Measurements from ENCODE around the gene RAD51C. TPM values are rescaled to one million over a fixed set of nuclear protein-coding genes. Genes with fewer than 3 reads are reported as not detected.

RAD51C gene
- total and polyA plus RNA-seq, 10 of the 15 experiments (the other 5 are each of a cell fraction or from before 2014, with no cell fraction given): 59.6 to 267 (median 106) TPM

GRCh38 chr17:58757162-58757613, 64.8 kb downstream of the RAD51C start:
- H3K79me2 ChIP-seq (ENCODE audit: control insufficient read depth, insufficient read depth, low read length): no peaks in the 10 kb centered on the region
- H4K20me1 ChIP-seq (ENCODE audit: control insufficient read depth, insufficient read depth): no peaks in the 10 kb centered on the region
- ChIA-PET CTCF (interaction anchor here (1.4 kb wide), 2 partner anchors 41 to 179 kb away, joined by 3 read pairs; no protein-coding TSS in a partner anchor), POLR2A (no interaction called here), SMC1A (ENCODE audit: uncharacterized antibody, unreplicated experiment) (interaction anchor here (1.4 kb wide), 1 partner anchor 253 kb away, joined by 4 read pairs; no protein-coding TSS in a partner anchor), RAD21 (ENCODE audit: unreplicated experiment) (interaction anchor here (1.7 kb wide), 1 partner anchor 248 kb away, joined by 5 read pairs; no protein-coding TSS in a partner anchor)
- H3K4me1 ChIP-seq (ENCODE audit: control insufficient read depth, insufficient read depth, low read length): no peaks in the 10 kb centered on the region; the same call in 1 of the 2 replicates
- DNase-seq (ENCODE audit: low read depth, low spot score) (no peak), ATAC-seq (no peak), FAIRE-seq (no peak)
- H2AFZ ChIP-seq (ENCODE audit: control insufficient read depth, low read depth, low read length): no peak overlapping the region
- H3K9ac ChIP-seq (ENCODE audit: control insufficient read depth, insufficient read depth, low read length): no peak overlapping the region
- in situ Hi-C loops (cut with MboI): no loop called here
- H3K9me3 ChIP-seq (replicated peaks; ENCODE audit: control insufficient read depth, insufficient read depth, low read length): no peaks in the 10 kb centered on the region
- no peaks in the 10 kb centered on the region for H3K36me3 ChIP-seq (ENCODE audit: control insufficient read depth in 2 of 2, insufficient read depth in 2 of 2, low read length in 1 of 2)
- intact Hi-C loops (cut with micrococcal nuclease; ENCODE audit: unreplicated experiment): no loop called here
- WGBS (ENCODE audit: insufficient coverage, insufficient replicate concordance, low lambda C conversion rate, missing lambda C conversion rate): 54% methylated on average over 5 of the region's 5 CpGs
- BruUV-seq (replicated peaks): no TSS peak
- no peak overlapping the region for H3K27ac ChIP-seq (ENCODE audit: control insufficient read depth, insufficient read depth)
- peak overlapping the region; percentile 93 for H3K4me2 ChIP-seq (ENCODE audit: control insufficient read depth, insufficient read depth)
- TF ChIP-seq HCFC1 (IDR thresholded peaks at IDR 0.05; ENCODE audit: low read length) (no peak), ETV6 (conservative IDR thresholded peaks at IDR 0.05 in 1 of 2, IDR thresholded peaks at IDR 0.05 in 1 of 2; ENCODE audit: borderline replicate concordance in 1 of 2, low read depth in 1 of 2) (peak in 1 of 2 experiments; percentile 18; a peak in 1 of 4 replicates)
- peak overlapping the region; percentile 66; the same call in 1 of the 2 replicates for H3K4me3 ChIP-seq
- H3K27me3 ChIP-seq (replicated peaks in 1 of 2; ENCODE audit: control insufficient read depth in 2 of 2, insufficient read depth in 2 of 2, low read length in 1 of 2): peaks cover 11 to 13% of the 10 kb centered on the region in 2 experiments

DNA sequence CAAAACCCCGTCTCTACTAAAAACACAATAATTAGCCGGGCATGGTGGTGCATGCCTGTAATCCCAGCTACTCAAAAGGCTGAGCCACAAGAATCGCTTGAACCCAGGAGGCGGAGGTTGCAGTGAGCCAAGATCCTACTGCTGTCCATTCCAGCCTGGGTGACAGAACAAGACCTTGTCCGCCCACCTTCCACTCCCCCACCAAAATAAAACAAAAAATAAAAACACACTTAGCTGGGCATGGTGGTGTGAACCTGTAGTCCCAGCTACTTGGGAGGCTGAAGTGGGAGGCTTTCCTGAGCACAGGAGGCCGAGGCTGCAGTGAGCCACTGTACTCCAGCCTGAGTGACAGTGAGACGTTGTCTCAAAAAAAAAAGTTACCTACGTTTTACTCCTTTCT, 66.5 kb downstream of the RAD51C start:
- Histone ChIP-seq H3K9ac (ENCODE audit: control insufficient read depth, insufficient read depth, low read length) (no peak overlapping the region), H3K27me3 (replicated peaks in 1 of 2; ENCODE audit: control insufficient read depth in 2 of 2, insufficient read depth in 2 of 2, low read length in 1 of 2) (peaks cover 11 to 13% of the 10 kb centered on the region in 2 experiments), H3K79me2 (ENCODE audit: control insufficient read depth, insufficient read depth, low read length) (no peaks in the 10 kb centered on the region), H3K9me3 (replicated peaks; ENCODE audit: control insufficient read depth, insufficient read depth, low read length) (no peaks in the 10 kb centered on the region), H3K4me2 (ENCODE audit: control insufficient read depth, insufficient read depth) (no peak overlapping the region), H4K20me1 (ENCODE audit: control insufficient read depth, insufficient read depth) (no peaks in the 10 kb centered on the region), H3K4me1 (ENCODE audit: control insufficient read depth, insufficient read depth, low read length) (no peaks in the 10 kb centered on the region; the same call in 1 of the 2 replicates), H3K4me3 (no peak overlapping the region), H3K36me3 (ENCODE audit: control insufficient read depth in 2 of 2, insufficient read depth in 2 of 2, low read length in 1 of 2) (no peaks in the 10 kb centered on the region), H3K27ac (ENCODE audit: control insufficient read depth, insufficient read depth) (no peak overlapping the region), H2AFZ (ENCODE audit: control insufficient read depth, low read depth, low read length) (no peak overlapping the region)
- ChIA-PET SMC1A (ENCODE audit: uncharacterized antibody, unreplicated experiment) (no interaction called here), CTCF (interaction anchor here (0.8 kb wide), 1 partner anchor 11 kb away, joined by 3 read pairs; no protein-coding TSS in a partner anchor), RAD21 (ENCODE audit: unreplicated experiment) (no interaction called here), POLR2A (no interaction called here)
- no peak for ATAC-seq
- intact Hi-C loops (cut with micrococcal nuclease; ENCODE audit: unreplicated experiment): no loop called here
- BruUV-seq (replicated peaks): no TSS peak
- FAIRE-seq: no peak
- no peak for DNase-seq (ENCODE audit: low read depth, low spot score)
- WGBS (ENCODE audit: insufficient coverage, insufficient replicate concordance, low lambda C conversion rate, missing lambda C conversion rate): 50% methylated on average over 8 of the region's 8 CpGs
- in situ Hi-C loops (cut with MboI): no loop called here
- no peak for TF ChIP-seq POLR2AphosphoS5 (IDR thresholded peaks at IDR 0.05; ENCODE audit: low read length)
- TF ChIP-seq CHD2 (IDR thresholded peaks at IDR 0.05; ENCODE audit: borderline replicate concordance, low read depth, low read length): no peak
- no peak for TF ChIP-seq RFX5 (IDR thresholded peaks at IDR 0.05; ENCODE audit: low read depth, low read length)
- TF ChIP-seq EGR1 (IDR thresholded peaks at IDR 0.05; ENCODE audit: borderline replicate concordance in 1 of 2, low read depth in 2 of 2, low read length in 2 of 2): no peak
- no peak for TF ChIP-seq EED (IDR thresholded peaks at IDR 0.05; ENCODE audit: low read depth)
- TF ChIP-seq RUNX3 (IDR thresholded peaks at IDR 0.05; ENCODE audit: low read length): no peak
- TF ChIP-seq SREBF1 (IDR thresholded peaks at IDR 0.05; ENCODE audit: low read length): no peak
- no peak for TF ChIP-seq POLR2AphosphoS2 (IDR thresholded peaks at IDR 0.05; ENCODE audit: low read depth, low read length)
- no peak for TF ChIP-seq NR2C2 (IDR thresholded peaks at IDR 0.05; ENCODE audit: borderline replicate concordance, control insufficient read depth, insufficient read length, low read depth)
- TF ChIP-seq ZZZ3 (IDR thresholded peaks at IDR 0.05; ENCODE audit: control insufficient read depth, insufficient read length, low read depth): no peak

Data from GM12878 (cell line).